ENCODE measurements around the gene THSD8. TPM values are rescaled to one million over a fixed set of nuclear protein-coding genes. Genes with fewer than 3 reads are reported as not detected.
"Not testable (repeated sequence)": the region's sequence is repeated elsewhere in the genome, so short reads cannot be mapped to it uniquely, and the experiment has no call there.

The THSD8 gene
- total RNA-seq, 1 donor from 2014 or later, result 4.5 TPM

DNA sequence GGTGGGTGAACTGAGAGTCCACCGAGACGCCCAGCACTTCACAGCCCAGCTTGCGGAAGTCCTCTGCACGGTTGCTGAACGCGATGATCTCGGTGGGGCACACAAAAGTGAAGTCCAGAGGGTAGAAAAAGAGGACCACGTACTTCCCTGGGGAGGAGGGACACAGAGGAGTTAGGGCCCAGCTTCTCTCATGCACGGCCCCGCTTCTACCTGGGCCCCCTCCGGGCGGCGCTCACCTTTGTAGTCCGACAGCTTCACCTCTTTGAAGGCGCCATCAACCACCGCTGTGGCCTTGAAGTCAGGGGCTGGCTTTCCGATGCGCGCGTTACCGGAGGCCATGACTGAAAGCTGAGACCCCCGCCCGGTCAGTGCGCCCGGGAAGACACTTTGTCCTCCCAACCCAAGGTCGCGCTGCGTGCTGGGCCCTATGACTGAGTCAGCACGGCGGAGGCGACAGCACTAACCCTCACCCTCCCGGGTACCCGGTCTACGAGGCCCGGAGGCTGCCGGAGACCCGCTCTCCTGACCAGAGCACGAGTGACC lies 875 bp upstream of the THSD8 start:
- Mint-ChIP-seq H3K9me3 (ENCODE audit: low read depth) (no peaks in the 10 kb centered on the region), H3K4me3 (ENCODE audit: unreplicated experiment) (peak overlapping the region; percentile 86), H3K27ac (ENCODE audit: unreplicated experiment) (peak overlapping the region; percentile 70), H3K4me1 (ENCODE audit: low read depth) (peaks cover 26% of the 10 kb centered on the region), H3K27me3 (ENCODE audit: low read depth) (no peaks in the 10 kb centered on the region), H3K36me3 (ENCODE audit: low read depth) (no peaks in the 10 kb centered on the region)
- TF ChIP-seq, protein P1, sequence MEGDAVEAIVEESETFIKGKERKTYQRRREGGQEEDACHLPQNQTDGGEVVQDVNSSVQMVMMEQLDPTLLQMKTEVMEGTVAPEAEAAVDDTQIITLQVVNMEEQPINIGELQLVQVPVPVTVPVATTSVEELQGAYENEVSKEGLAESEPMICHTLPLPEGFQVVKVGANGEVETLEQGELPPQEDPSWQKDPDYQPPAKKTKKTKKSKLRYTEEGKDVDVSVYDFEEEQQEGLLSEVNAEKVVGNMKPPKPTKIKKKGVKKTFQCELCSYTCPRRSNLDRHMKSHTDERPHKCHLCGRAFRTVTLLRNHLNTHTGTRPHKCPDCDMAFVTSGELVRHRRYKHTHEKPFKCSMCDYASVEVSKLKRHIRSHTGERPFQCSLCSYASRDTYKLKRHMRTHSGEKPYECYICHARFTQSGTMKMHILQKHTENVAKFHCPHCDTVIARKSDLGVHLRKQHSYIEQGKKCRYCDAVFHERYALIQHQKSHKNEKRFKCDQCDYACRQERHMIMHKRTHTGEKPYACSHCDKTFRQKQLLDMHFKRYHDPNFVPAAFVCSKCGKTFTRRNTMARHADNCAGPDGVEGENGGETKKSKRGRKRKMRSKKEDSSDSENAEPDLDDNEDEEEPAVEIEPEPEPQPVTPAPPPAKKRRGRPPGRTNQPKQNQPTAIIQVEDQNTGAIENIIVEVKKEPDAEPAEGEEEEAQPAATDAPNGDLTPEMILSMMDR (IDR thresholded peaks at IDR 0.05), result no peak
- DNase-seq (ENCODE audit: low spot score), result no peak

DNA sequence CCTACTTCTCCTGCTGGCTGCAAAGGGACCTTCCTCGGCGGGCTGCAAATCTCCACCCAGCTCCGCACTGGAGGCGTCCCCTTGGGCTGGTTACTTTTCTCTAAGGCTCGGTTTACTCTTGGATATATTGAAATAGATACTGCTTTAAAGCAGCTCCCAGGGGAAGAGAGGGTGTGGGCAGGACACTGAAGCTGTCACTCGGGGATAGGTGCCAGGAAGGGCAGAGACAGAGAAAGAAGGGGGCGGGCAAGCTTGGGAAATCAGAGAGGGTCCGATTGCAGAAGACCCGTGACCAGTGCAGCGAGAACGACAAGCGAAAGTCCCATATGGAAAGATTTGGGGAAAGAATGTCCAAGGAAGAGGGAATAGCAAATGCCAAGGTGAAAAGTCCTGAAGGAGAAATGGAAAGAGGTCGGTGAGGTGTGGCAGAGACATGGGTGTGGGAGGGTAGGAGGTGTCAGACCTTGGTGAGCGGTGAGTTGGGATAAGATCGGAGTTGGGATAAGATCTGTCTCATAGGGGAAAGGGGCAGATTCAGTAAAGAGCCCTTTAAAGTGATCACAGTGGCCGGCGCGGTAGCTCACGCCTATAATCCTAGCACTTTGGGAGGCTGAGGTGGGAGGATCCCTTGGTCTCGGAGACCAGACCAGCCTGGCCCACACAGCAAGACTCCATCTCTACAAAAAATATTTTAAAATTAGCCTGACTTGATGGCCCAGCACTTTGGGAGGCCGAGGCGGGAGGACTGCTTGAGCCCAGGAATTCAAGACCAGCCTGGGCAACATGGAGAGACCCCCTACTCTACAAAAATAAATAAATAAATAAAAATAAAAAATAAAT lies 618 bp downstream of the THSD8 start:
- peaks cover 31% of the 10 kb centered on the region for H3K4me1 Mint-ChIP-seq (ENCODE audit: low read depth)
- H3K27me3 Mint-ChIP-seq (ENCODE audit: low read depth), result no peaks in the 10 kb centered on the region
- no peaks in the 10 kb centered on the region for H3K9me3 Mint-ChIP-seq (ENCODE audit: low read depth)
- peak overlapping the region; percentile 86 for H3K4me3 Mint-ChIP-seq (ENCODE audit: unreplicated experiment)
- DNase-seq (ENCODE audit: low spot score), result no peak
- TF ChIP-seq, protein P1 (IDR thresholded peaks at IDR 0.05), result peak; percentile 1
- H3K27ac Mint-ChIP-seq (ENCODE audit: unreplicated experiment), result peak overlapping the region; percentile 45
- no peaks in the 10 kb centered on the region for H3K36me3 Mint-ChIP-seq (ENCODE audit: low read depth)

DNA sequence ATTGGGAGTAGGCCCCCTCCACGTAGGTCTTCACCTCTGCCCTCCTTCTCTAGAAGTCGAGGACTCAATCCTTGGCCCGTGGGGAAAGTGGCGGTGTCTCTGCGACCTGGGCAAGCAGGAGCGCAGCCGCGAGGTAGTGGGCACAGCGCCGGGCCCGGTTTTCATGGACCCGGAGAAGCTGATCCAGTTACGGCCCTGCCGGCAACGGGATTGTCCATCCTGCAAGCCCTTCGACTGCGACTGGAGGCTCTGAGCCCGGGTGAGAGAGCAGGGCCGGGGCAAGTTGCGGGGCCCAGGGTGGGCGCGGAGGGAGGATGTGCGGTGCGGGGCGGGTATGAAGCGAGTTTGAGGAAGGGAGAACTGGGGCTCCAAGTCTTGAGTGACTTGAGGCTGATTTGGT lies 2.2 kb downstream of the THSD8 start:
- Mint-ChIP-seq H3K27ac (ENCODE audit: unreplicated experiment) (no peak overlapping the region), H3K27me3 (ENCODE audit: low read depth) (no peaks in the 10 kb centered on the region), H3K4me3 (ENCODE audit: unreplicated experiment) (no peak overlapping the region), H3K4me1 (ENCODE audit: low read depth) (peaks cover 33% of the 10 kb centered on the region), H3K9me3 (ENCODE audit: low read depth) (no peaks in the 10 kb centered on the region), H3K36me3 (ENCODE audit: low read depth) (peaks cover 2% of the 10 kb centered on the region)
- no peak for DNase-seq (ENCODE audit: low spot score)
- TF ChIP-seq, protein P1 (IDR thresholded peaks at IDR 0.05), result no peak

DNA sequence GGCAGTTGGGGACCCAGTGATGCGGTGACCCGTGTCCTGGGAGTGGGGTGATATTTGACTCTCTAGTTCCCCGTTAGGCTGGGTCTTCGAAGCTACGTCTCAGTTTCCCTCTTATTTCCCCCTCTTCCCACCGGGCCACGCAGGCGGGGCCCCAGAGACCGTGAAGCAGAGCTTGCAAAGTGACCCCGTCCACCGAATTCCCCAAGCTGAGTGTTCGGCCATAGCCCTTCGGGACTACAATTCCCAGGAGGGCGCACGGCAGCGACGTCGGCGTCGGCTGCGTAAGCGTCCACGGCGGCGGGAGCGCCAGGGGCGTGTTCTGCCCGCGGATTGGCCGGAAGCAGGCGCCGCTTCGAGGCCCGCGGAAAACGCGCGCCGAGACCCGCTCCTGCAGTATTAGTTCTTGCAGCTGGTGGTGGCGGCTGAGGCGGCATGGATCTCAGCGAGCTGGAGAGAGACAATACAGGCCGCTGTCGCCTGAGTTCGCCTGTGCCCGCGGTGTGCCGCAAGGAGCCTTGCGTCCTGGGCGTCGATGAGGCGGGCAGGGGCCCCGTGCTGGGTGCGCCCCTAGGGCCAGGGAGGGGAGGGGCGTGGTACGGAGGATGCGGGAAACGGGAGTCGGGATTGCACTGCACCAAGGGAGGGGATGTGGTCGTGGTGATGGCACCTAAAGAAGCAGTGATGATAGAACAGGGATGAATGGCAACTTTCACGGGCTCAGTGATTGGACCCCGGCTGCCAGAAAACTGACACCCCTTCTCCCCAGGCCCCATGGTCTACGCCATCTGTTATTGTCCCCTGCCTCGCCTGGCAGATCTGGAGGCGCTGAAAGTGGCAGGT lies 4.6 kb downstream of the THSD8 start, which contains the start of gene RNASEH2A:
Gene RNASEH2A, plus strand, starts transcription at position 343 of the 840 bp plus-strand sequence. Its CDS starts 90 bp downstream, at position 433.
- Mint-ChIP-seq H3K9me3 (ENCODE audit: low read depth) (no peaks in the 10 kb centered on the region), H3K4me3 (ENCODE audit: unreplicated experiment) (peak within 1 kb of the TSS; percentile 94), H3K27ac (ENCODE audit: unreplicated experiment) (peak within 1 kb of the TSS; percentile 86), H3K4me1 (ENCODE audit: low read depth) (peaks cover 24% of the 10 kb centered on the region), H3K36me3 (ENCODE audit: low read depth) (peaks cover 2% of the 10 kb centered on the region), H3K27me3 (ENCODE audit: low read depth) (no peaks in the 10 kb centered on the region)
- TF ChIP-seq, protein P1 (IDR thresholded peaks at IDR 0.05), result peak; percentile 14
- no peak for DNase-seq (ENCODE audit: low spot score)

DNA sequence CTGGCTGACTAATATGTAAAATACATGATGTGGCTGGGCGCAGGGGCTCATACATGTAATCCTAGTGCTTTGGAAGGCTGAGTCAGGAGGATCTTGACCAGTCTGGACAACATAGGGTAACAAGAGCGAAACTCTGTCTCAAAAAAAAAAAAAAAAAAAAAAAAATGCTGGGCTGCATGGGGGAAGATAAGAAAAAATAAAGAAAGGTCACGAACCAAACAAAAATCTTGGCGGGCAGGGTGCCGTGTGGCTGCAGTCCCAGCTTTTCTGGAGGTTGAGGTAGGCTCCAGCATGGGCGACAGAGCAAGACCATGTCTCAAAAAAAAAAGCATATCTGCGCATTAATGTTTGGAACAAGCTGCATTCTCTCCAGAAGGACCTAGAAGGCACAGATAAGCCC lies 13.2 kb downstream of the THSD8 start:
- H3K9me3 Mint-ChIP-seq (ENCODE audit: low read depth), result no peaks in the 10 kb centered on the region
- H3K36me3 Mint-ChIP-seq (ENCODE audit: low read depth), result peaks cover 6% of the 10 kb centered on the region
- DNase-seq (ENCODE audit: low spot score), result no peak
- H3K27me3 Mint-ChIP-seq (ENCODE audit: low read depth), result no peaks in the 10 kb centered on the region
- no peak overlapping the region for H3K4me3 Mint-ChIP-seq (ENCODE audit: unreplicated experiment)
- H3K4me1 Mint-ChIP-seq (ENCODE audit: low read depth), result no peaks in the 10 kb centered on the region
- TF ChIP-seq, protein P1 (IDR thresholded peaks at IDR 0.05), result no peak
- H3K27ac Mint-ChIP-seq (ENCODE audit: unreplicated experiment), result no peak overlapping the region

DNA sequence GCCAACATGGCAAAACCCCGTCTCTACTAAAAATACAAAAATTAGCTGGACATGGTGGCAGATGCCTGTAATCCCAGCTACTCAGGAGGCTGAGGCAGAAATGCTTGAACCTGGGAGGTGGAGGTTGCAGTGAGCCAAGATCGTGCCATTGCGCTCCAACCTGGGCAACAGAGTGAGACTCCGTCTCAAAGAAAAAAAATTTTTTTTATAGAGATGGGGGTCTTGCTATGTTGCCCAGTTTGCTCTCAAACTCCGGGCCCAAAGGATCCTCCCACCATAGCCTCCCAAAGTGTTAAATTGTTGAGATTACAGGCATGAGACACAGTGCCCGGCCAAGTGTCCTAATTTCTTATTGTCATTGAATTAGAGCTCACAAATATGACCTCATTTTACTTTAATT lies 15.3 kb downstream of the THSD8 start:
- H3K27me3 Mint-ChIP-seq (ENCODE audit: low read depth); DNase-seq (ENCODE audit: low spot score); H3K4me1 Mint-ChIP-seq (ENCODE audit: low read depth); H3K36me3 Mint-ChIP-seq (ENCODE audit: low read depth); H3K9me3 Mint-ChIP-seq (ENCODE audit: low read depth); H3K4me3 Mint-ChIP-seq (ENCODE audit: unreplicated experiment); H3K27ac Mint-ChIP-seq (ENCODE audit: unreplicated experiment): not testable (repeated sequence)

DNA sequence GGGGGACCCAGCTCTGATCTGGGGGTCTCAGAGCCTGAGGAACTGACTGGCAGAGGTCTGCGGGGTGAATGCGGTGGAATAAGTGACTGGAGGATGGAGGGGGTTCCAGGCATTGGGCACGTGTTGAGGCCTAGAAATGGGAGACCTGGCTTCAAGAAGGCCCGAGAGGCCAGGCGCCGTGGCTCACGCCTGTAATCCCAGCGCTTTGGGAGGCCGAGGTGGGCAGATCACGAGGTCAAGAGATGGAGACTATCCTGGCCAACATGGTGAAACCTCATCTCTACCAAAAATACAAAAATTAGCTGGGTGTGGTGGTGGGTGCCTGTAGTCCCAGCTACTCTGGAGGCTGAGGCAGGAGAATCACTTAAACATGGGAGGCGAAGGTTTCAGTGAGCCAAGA lies 15.9 kb downstream of the THSD8 start:
- H3K27me3 Mint-ChIP-seq (ENCODE audit: low read depth); H3K9me3 Mint-ChIP-seq (ENCODE audit: low read depth); H3K27ac Mint-ChIP-seq (ENCODE audit: unreplicated experiment); H3K4me1 Mint-ChIP-seq (ENCODE audit: low read depth); H3K4me3 Mint-ChIP-seq (ENCODE audit: unreplicated experiment); DNase-seq (ENCODE audit: low spot score); H3K36me3 Mint-ChIP-seq (ENCODE audit: low read depth): not testable (repeated sequence)

Measured in chondrocyte (in vitro differentiated cells).